ENCODE results near the gene ADD1.

Gene ADD1

GRCh38 chr4:2830632-2831610 is 12.7 kb upstream of the ADD1 start:
- no peak for TF ChIP-seq CTCF (IDR thresholded peaks at IDR 0.05; ENCODE audit: insufficient read depth, low read length, missing control alignments)
- no peak for DNase-seq (ENCODE audit: low read depth, low spot score)
- CTCF ChIA-PET, result no interaction called here
- H3K4me3 ChIP-seq (ENCODE audit: low read depth, low read length), result no peak overlapping the region
- POLR2A ChIA-PET, result no interaction called here

- H3K4me3 ChIP-seq (ENCODE audit: low read depth, low read length), result no peak overlapping the region
- DNase-seq (ENCODE audit: low read depth, low spot score), result no peak
- POLR2A ChIA-PET, result no interaction called here
- CTCF ChIA-PET, result no interaction called here
- TF ChIP-seq CTCF (IDR thresholded peaks at IDR 0.05; ENCODE audit: insufficient read depth, low read length, missing control alignments), result no peak
Measured at GRCh38 chr4:2831611-2832308, 11.9 kb upstream of the ADD1 start.

- CTCF ChIA-PET, result no interaction called here
Measured at GRCh38 chr4:2832309-2832980, 11.2 kb upstream of the ADD1 start.

GRCh38 chr4:2832981-2833670 is 10.5 kb upstream of the ADD1 start:
- POLR2A ChIA-PET, result no interaction called here
- CTCF ChIA-PET, result no interaction called here
- TF ChIP-seq CTCF (IDR thresholded peaks at IDR 0.05; ENCODE audit: insufficient read depth, low read length, missing control alignments), result no peak
- H3K4me3 ChIP-seq (ENCODE audit: low read depth, low read length), result no peak overlapping the region
- no peak for DNase-seq (ENCODE audit: low read depth, low spot score)

More at GRCh38 chr4:2832309-2832980, 11.2 kb upstream of the ADD1 start:
- no peak overlapping the region for H3K4me3 ChIP-seq (ENCODE audit: low read depth, low read length)
- POLR2A ChIA-PET, result no interaction called here
- DNase-seq (ENCODE audit: low read depth, low spot score), result no peak
- no peak for TF ChIP-seq CTCF (IDR thresholded peaks at IDR 0.05; ENCODE audit: insufficient read depth, low read length, missing control alignments)

- POLR2A ChIA-PET, result no interaction called here
- no peak overlapping the region for H3K4me3 ChIP-seq (ENCODE audit: low read depth, low read length)
- CTCF ChIA-PET, result interaction anchor here (1.1 kb wide), 1 partner anchor 10 kb away, joined by 4 read pairs; the partner anchor contains the start of gene ADD1
- no peak for DNase-seq (ENCODE audit: low read depth, low spot score)
- no peak for TF ChIP-seq CTCF (IDR thresholded peaks at IDR 0.05; ENCODE audit: insufficient read depth, low read length, missing control alignments)
Measured at GRCh38 chr4:2833671-2834000, 10.0 kb upstream of the ADD1 start.

Measured in AG04449 (cell line).